Body of pancreas (tissue), 4 donors: ENCODE data around the gene NAT14. TPM values are rescaled to one million over a fixed set of nuclear protein-coding genes. Genes with fewer than 3 reads are reported as not detected.
"Not testable (repeated sequence)": the region's sequence is repeated elsewhere in the genome, so short reads cannot be mapped to it uniquely, and the experiment has no call there.

Source experiments
- ATAC-seq: fragments of 150-250 bp; one replicate; pipeline ENCODE4 v1.9.1; 2016
- DNase-seq, 4 donors: peaks; one replicate each; pipeline ENCODE4 v3.0.0-alpha.2; 2019
- H3K27ac ChIP-seq, 4 donors: fragments of 200-600 bp; sonication (generic); 1 replicate in 3 of 4; 2 replicates in 1 of 4; pipeline versions ENCODE4 v1.5.1 to v1.6.1; 2016 to 2019; ENCODE audit warnings: mild to moderate bottlenecking in 1 of 4, mixed read lengths in 1 of 4, moderate library complexity in 1 of 4
- H3K27me3 ChIP-seq, 2 donors: fragments of 200-600 bp; sonication (generic); one replicate each; pipeline ENCODE4 v1.6.0; 2016; ENCODE audit warnings: mild to moderate bottlenecking in 1 of 2
- H3K36me3 ChIP-seq, 2 donors: fragments of 200-600 bp; sonication (generic); replicated peaks in 1 of 2; 2 replicates each; pipeline ENCODE4 v1.5.1; 2016; ENCODE audit warnings: low read depth in 2 of 2; ENCODE audit not compliant: insufficient read depth in 1 of 2
- H3K4me1 ChIP-seq: fragments of 200-600 bp; sonication (generic); one replicate; pipeline ENCODE4 v1.6.0; 2016
- H3K4me3 ChIP-seq, 2 donors: fragments of 200-600 bp; sonication (generic); 1 replicate in 1 of 2; 2 replicates in 1 of 2; pipeline ENCODE4 v1.5.1; 2016 to 2019
- H3K9me3 ChIP-seq, 3 donors: fragments of 200-600 bp; sonication (generic); 1 replicate in 2 of 3; 2 replicates in 1 of 3; pipeline ENCODE4 v1.5.1; 2016
- CTCF ChIP-seq, 7 experiments: fragments of 450-650 bp in 4 of 7; fragments of 200-600 bp in 3 of 7; sonication (generic) in 3 of 7; IDR thresholded peaks; one replicate each; pipeline ENCODE4 v1.5.1; 2016 to 2019; ENCODE audit warnings: antibody characterized with exemption in 7 of 7
- POLR2A ChIP-seq, 3 donors: fragments of 450-650 bp; IDR thresholded peaks; one replicate each; pipeline ENCODE4 v1.6.1; 2016; ENCODE audit warnings: antibody characterized with exemption in 3 of 3, mild to moderate bottlenecking in 2 of 3
- WGBS, 2 donors: methylation state at CpG; one replicate each; pipeline ENCODE4 v1.1.5; 2017; 5-methylcytosine and 5-hydroxymethylcytosine counted together
- intact Hi-C: fragments of 100-400 bp; cut with DNase I; formaldehyde crosslinking; loops from one replicate; pipeline ENCODE4 v1.15.1; 2023
- total RNA-seq, 2 donors: library from RNA; depleted of rRNA; stranded (reverse); fragments of >200 nt; gene quantifications; one replicate each; pipeline ENCODE4 v1.1.0, GENCODE V29; 2016

NAT14 gene
- total RNA-seq, 2 donors from 2014 or later, result 4.2 to 8.2 TPM

GRCh38 chr19:55495646-55496349 is 10.8 kb downstream of the NAT14 start:
- 63 to 78% methylated on average over 9 to 11 of the region's 11 CpGs for WGBS, 2 donors
- DNase-seq (no peak), ATAC-seq (no peak)
- Histone ChIP-seq H3K36me3 (no peaks in the 10 kb centered on the region), H3K27ac (no peak overlapping the region), H3K4me3 (no peak overlapping the region), H3K4me1 (no peaks in the 10 kb centered on the region), H3K9me3 (no peaks in the 10 kb centered on the region), H3K27me3 (no peaks in the 10 kb centered on the region)
- TF ChIP-seq CTCF (IDR thresholded peaks at IDR 0.05), result no peak
- TF ChIP-seq POLR2A (IDR thresholded peaks at IDR 0.05), result no peak
- intact Hi-C loops, result no loop called here

DNA sequence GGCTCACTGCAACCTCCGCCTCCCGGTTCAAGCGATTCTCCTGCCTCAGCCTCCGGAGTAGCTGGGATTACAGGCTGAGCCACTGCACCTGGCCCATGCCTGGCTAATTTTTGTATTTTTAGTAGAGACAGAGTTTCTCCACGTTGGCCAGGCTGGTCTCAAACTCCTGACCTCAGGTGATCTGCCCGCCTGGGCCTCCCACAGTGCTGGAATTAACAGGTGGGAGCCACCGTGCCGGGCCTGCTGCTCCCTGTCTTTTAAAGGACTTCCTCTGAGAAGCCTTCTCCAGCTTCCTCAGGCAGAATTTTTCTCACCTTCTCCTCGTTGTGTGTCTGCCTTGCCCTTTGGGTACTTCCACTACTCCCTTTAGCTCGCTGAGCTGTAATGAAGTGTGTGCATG is 11.8 kb downstream of the NAT14 start:
- intact Hi-C loops, H3K4me1 ChIP-seq, H3K27ac ChIP-seq, H3K9me3 ChIP-seq, H3K27me3 ChIP-seq, ATAC-seq, H3K4me3 ChIP-seq, DNase-seq, H3K36me3 ChIP-seq: not testable (repeated sequence)
- WGBS, 2 donors, result 78 to 83% methylated on average over 9 to 10 of the region's 10 CpGs

- no peak for ATAC-seq
- no peaks in the 10 kb centered on the region for H3K9me3 ChIP-seq
- DNase-seq, result no peak
- H3K27ac ChIP-seq, result no peak overlapping the region
- no peaks in the 10 kb centered on the region for H3K4me1 ChIP-seq
- 73 to 77% methylated on average over 9 to 13 of the region's 13 CpGs for WGBS, 2 donors
- H3K36me3 ChIP-seq, result no peaks in the 10 kb centered on the region
- intact Hi-C loops, result no loop called here
- H3K4me3 ChIP-seq, result no peak overlapping the region
- H3K27me3 ChIP-seq, result no peaks in the 10 kb centered on the region
- TF ChIP-seq POLR2A (IDR thresholded peaks at IDR 0.05) (no peak), CTCF (IDR thresholded peaks at IDR 0.05) (no peak)
Observed at GRCh38 chr19:55497763-55498162, 12.8 kb downstream of the NAT14 start.

DNA sequence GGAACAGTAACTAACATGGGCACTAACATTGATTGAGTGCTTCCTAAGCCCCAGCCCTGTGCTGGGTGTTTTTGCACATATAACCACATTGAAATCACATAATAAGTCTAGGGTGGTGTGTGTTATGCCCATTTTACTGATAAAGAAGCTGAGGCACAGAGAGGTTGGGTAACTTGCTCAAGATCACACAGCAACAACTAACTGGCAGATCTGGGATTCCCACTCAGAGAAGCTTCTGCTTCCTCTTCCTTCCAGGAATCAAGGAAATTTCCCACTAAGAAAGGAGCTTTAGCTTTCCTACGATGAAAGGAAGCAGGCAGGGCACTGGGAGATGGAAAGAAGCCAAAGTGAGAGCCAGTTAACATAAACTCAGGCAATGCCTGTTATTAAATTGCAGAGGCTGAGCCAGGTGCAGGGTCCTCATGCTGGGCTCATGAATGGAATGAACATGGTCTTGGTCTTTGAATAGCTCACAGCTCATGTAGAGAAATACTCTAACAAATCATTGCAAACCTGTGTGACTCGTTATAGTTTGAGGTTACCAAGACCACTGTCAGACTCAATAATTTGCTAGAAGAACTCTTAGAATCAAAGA is 13.4 kb downstream of the NAT14 start:
- DNase-seq, result no peak
- WGBS, 2 donors, result 26 to 32% methylated on average over 2 of the region's 2 CpGs
- TF ChIP-seq CTCF (IDR thresholded peaks at IDR 0.05) (no peak), POLR2A (IDR thresholded peaks at IDR 0.05) (no peak)
- no peak for ATAC-seq
- H3K36me3 ChIP-seq, result no peaks in the 10 kb centered on the region
- intact Hi-C loops, result no loop called here
- no peaks in the 10 kb centered on the region for H3K27me3 ChIP-seq
- H3K4me1 ChIP-seq, result peaks cover 2% of the 10 kb centered on the region
- no peaks in the 10 kb centered on the region for H3K9me3 ChIP-seq
- no peak overlapping the region for H3K27ac ChIP-seq
- H3K4me3 ChIP-seq, result no peak overlapping the region

GRCh38 chr19:55500368-55500952 is 15.5 kb downstream of the NAT14 start:
- Histone ChIP-seq H3K9me3 (no peaks in the 10 kb centered on the region), H3K36me3 (no peaks in the 10 kb centered on the region), H3K27ac (no peak overlapping the region), H3K27me3 (no peaks in the 10 kb centered on the region), H3K4me1 (peaks cover 10% of the 10 kb centered on the region), H3K4me3 (no peak overlapping the region)
- WGBS, 2 donors, result 86% methylated on average over 11 to 21 of the region's 26 CpGs
- intact Hi-C loops, result loop anchor here (5.0 kb wide), 1 partner anchor 358 kb away; no protein-coding TSS in a partner anchor
- DNase-seq, result no peak
- ATAC-seq, result no peak
- TF ChIP-seq CTCF (IDR thresholded peaks at IDR 0.05) (no peak), POLR2A (IDR thresholded peaks at IDR 0.05) (no peak)
